H1 (cell line): Measurements from ENCODE around the gene IL36A. TPM values are rescaled to one million over a fixed set of nuclear protein-coding genes. Genes with fewer than 3 reads are reported as not detected.
A peak's percentile ranks its signal among the peaks of the same experiment; 100 is the strongest.

ENCODE experiments used
- CTCF ChIA-PET: fragments of 300-600 bp; sonication (Branson Sonifier 250); formaldehyde crosslinking; loops from one replicate; lab custom pipeline; 2021; ENCODE audit not compliant: partially characterized antibody; lab: Charles Lee
- POLR2A ChIA-PET: fragments of 300-600 bp; sonication (Branson Sonifier 250); formaldehyde crosslinking; loops from one replicate; lab custom pipeline; 2021; ENCODE audit warnings: inconsistent platforms; ENCODE audit not compliant: partially characterized antibody; lab: Charles Lee
- DNase-seq, 2 experiments: peaks; one replicate each; pipeline versions ENCODE4 v3.0.0 to v3.0.0-alpha.2; 2010 to 2022; ENCODE audit warnings: low spot score in 2 of 2, low read depth in 1 of 2, mixed read lengths in 1 of 2
- FAIRE-seq: peaks from 2 replicates; lab custom pipeline; 2011; peaks lifted over from hg19 to GRCh38; lab: Jason Lieb, UNC
- H2AFZ ChIP-seq: 2 replicates; pipeline ENCODE4 v1.8.1; 2012; ENCODE audit warnings: low read length, inconsistent platforms
- H2AK5ac ChIP-seq: 2 replicates; pipeline ENCODE4 v1.6.1; 2013; ENCODE audit warnings: low read depth, low read length
- H2BK120ac ChIP-seq: replicated peaks from 2 replicates; pipeline ENCODE3; 2013; ENCODE audit warnings: low read depth, low read length, inconsistent platforms
- H2BK12ac ChIP-seq: 2 replicates; pipeline ENCODE4 v1.6.1; 2013; ENCODE audit warnings: low read depth, low read length
- H2BK15ac ChIP-seq: 2 replicates; pipeline ENCODE4 v1.6.1; 2013; ENCODE audit warnings: low read length
- H2BK20ac ChIP-seq: 2 replicates; pipeline ENCODE4 v1.6.1; 2013; ENCODE audit warnings: low read length
- H2BK5ac ChIP-seq: 2 replicates; pipeline ENCODE4 v1.6.1; 2013; ENCODE audit warnings: low read depth, low read length
- H3K14ac ChIP-seq: 2 replicates; pipeline ENCODE4 v1.6.1; 2013; ENCODE audit warnings: inconsistent platforms; ENCODE audit not compliant: insufficient read length
- H3K18ac ChIP-seq: 2 replicates; pipeline ENCODE4 v1.6.1; 2013; ENCODE audit warnings: low read length; ENCODE audit errors: extremely low read depth
- H3K23ac ChIP-seq: 2 replicates; pipeline ENCODE4 v1.6.1; 2013; ENCODE audit warnings: inconsistent platforms; ENCODE audit not compliant: insufficient read length
- H3K23me2 ChIP-seq: 2 replicates; pipeline ENCODE4 v1.6.1; 2013; ENCODE audit warnings: low read depth, low read length
- H3K27ac ChIP-seq: 2 replicates; pipeline ENCODE4 v1.6.1; 2011; ENCODE audit warnings: low read depth, low read length, inconsistent platforms
- H3K27me3 ChIP-seq, 4 experiments: replicated peaks in 1 of 4; 1 replicate in 1 of 4; 2 replicates in 3 of 4; pipeline versions ENCODE4 v1.6.1 to v1.8.1; 2011 to 2013; ENCODE audit warnings: low read length in 3 of 4, mild to moderate bottlenecking in 3 of 4, inconsistent platforms in 2 of 4, mixed read lengths in 2 of 4, moderate library complexity in 1 of 4; ENCODE audit not compliant: control insufficient read depth in 3 of 4, insufficient read depth in 3 of 4; ENCODE audit errors: extremely low read depth in 1 of 4
- H3K36me3 ChIP-seq, 4 experiments: 2 replicates each; pipeline versions ENCODE4 v1.6.1 to v1.8.1; 2011 to 2013; ENCODE audit warnings: mild to moderate bottlenecking in 4 of 4, low read length in 3 of 4, moderate library complexity in 2 of 4, control low read depth in 1 of 4, inconsistent platforms in 1 of 4; ENCODE audit not compliant: insufficient read depth in 4 of 4, control insufficient read depth in 2 of 4
- H3K4ac ChIP-seq: replicated peaks from 2 replicates; pipeline ENCODE3; 2013; ENCODE audit warnings: low read length, low read depth, mixed read lengths, inconsistent platforms; ENCODE audit not compliant: insufficient read length
- H3K4me1 ChIP-seq, 4 experiments: replicated peaks in 1 of 4; 1 replicate in 1 of 4; 2 replicates in 3 of 4; pipeline versions ENCODE4 v1.6.1 to v1.8.1; 2011 to 2013; ENCODE audit warnings: low read length in 3 of 4, inconsistent platforms in 2 of 4, mixed read lengths in 1 of 4; ENCODE audit not compliant: insufficient read depth in 4 of 4, control insufficient read depth in 3 of 4
- H3K4me2 ChIP-seq, 2 experiments: 2 replicates each; pipeline versions ENCODE4 v1.6.1 to v1.8.1; 2011 to 2013; ENCODE audit warnings: low read depth in 2 of 2, low read length in 2 of 2, control low read depth in 1 of 2, inconsistent platforms in 1 of 2, mild to moderate bottlenecking in 1 of 2; ENCODE audit not compliant: insufficient read depth in 1 of 2
- H3K4me3 ChIP-seq, 4 experiments: fragments of 200-600, 300-600 bp in 1 of 4; sonication (generic), shearing (Covaris generic), sonication (Bioruptor Twin) in 1 of 4; 2 replicates each; pipeline versions ENCODE4 v1.5.1 to v1.8.1; 2011 to 2016; ENCODE audit warnings: low read length in 4 of 4, low read depth in 3 of 4, control low read depth in 2 of 4, inconsistent platforms in 2 of 4, mild to moderate bottlenecking in 2 of 4, mixed read lengths in 1 of 4, moderate library complexity in 1 of 4; ENCODE audit not compliant: insufficient read depth in 2 of 4; ENCODE audit errors: extremely low read depth in 1 of 4
- H3K56ac ChIP-seq: replicated peaks from 2 replicates; pipeline ENCODE3; 2013; ENCODE audit warnings: low read depth, mild to moderate bottlenecking, mixed read lengths, low read length, inconsistent platforms; ENCODE audit not compliant: insufficient read length
- H3K79me1 ChIP-seq: 2 replicates; pipeline ENCODE4 v1.6.1; 2013; ENCODE audit warnings: low read depth, low read length, control low read depth
- H3K79me2 ChIP-seq, 2 experiments: 2 replicates each; pipeline versions ENCODE4 v1.6.1 to v1.8.1; 2012 to 2013; ENCODE audit warnings: low read length in 2 of 2, mild to moderate bottlenecking in 2 of 2, inconsistent platforms in 1 of 2; ENCODE audit not compliant: insufficient read depth in 2 of 2, control insufficient read depth in 1 of 2
- H3K9ac ChIP-seq, 4 experiments: replicated peaks in 1 of 4; 1 replicate in 1 of 4; 2 replicates in 3 of 4; pipeline versions ENCODE4 v1.6.1 to v1.8.1; 2011 to 2013; ENCODE audit warnings: low read depth in 3 of 4, low read length in 3 of 4, control low read depth in 2 of 4, mild to moderate bottlenecking in 2 of 4, moderate library complexity in 2 of 4, inconsistent platforms in 1 of 4; ENCODE audit errors: extremely low read depth in 1 of 4
- H3K9me3 ChIP-seq, 2 experiments: 2 replicates each; pipeline versions ENCODE4 v1.6.1 to v1.8.1; 2012 to 2013; ENCODE audit warnings: mild to moderate bottlenecking in 2 of 2, moderate library complexity in 2 of 2, control low read depth in 1 of 2, inconsistent platforms in 1 of 2, low read depth in 1 of 2, low read length in 1 of 2, mixed read lengths in 1 of 2; ENCODE audit not compliant: insufficient read depth in 2 of 2
- H4K20me1 ChIP-seq, 2 experiments: replicated peaks in 1 of 2; 2 replicates each; pipeline versions ENCODE3 to v1.8.1; 2011 to 2013; ENCODE audit warnings: inconsistent platforms in 2 of 2, low read length in 2 of 2, mild to moderate bottlenecking in 1 of 2; ENCODE audit not compliant: insufficient read depth in 2 of 2, control insufficient read depth in 1 of 2
- H4K5ac ChIP-seq: 2 replicates; pipeline ENCODE4 v1.6.1; 2013; ENCODE audit warnings: low read length, low read depth, mixed read lengths, inconsistent platforms; ENCODE audit not compliant: insufficient read length
- H4K8ac ChIP-seq: 2 replicates; pipeline ENCODE4 v1.8.0; 2013; ENCODE audit warnings: mild to moderate bottlenecking, moderate library complexity, low read length, inconsistent platforms; ENCODE audit not compliant: insufficient read depth; ENCODE audit errors: extremely low read depth
- H4K91ac ChIP-seq: replicated peaks from 2 replicates; pipeline ENCODE3; 2013; ENCODE audit warnings: low read length, mixed read lengths, inconsistent platforms; ENCODE audit not compliant: insufficient read length
- ASH2L ChIP-seq: fragments of 200-600, 300-600 bp; sonication (generic); IDR thresholded peaks from one replicate; pipeline ENCODE4 v1.7.1; 2017; ENCODE audit warnings: low read length
- CHD2 ChIP-seq: IDR thresholded peaks from 2 replicates; pipeline ENCODE4 v1.6.1; 2012; ENCODE audit warnings: low read length, improper control_type of control experiment
- EGR1 ChIP-seq: IDR thresholded peaks from 2 replicates; pipeline ENCODE4 v1.6.1; 2011; ENCODE audit warnings: low read depth, low read length, borderline replicate concordance
- EP300 ChIP-seq, 2 experiments: IDR thresholded peaks; 1 replicate in 1 of 2; 2 replicates in 1 of 2; pipeline ENCODE4 v1.6.1; 2011 to 2012; ENCODE audit warnings: low read depth in 2 of 2, low read length in 2 of 2, mild to moderate bottlenecking in 2 of 2, borderline replicate concordance in 1 of 2, inconsistent platforms in 1 of 2, moderate library complexity in 1 of 2
- EZH2 ChIP-seq: fragments of 200-600 bp; sonication (generic); IDR thresholded peaks from 2 replicates; pipeline ENCODE4 v1.7.1; 2012; ENCODE audit warnings: low read depth, mild to moderate bottlenecking, moderate library complexity, low read length, inconsistent platforms; ENCODE audit not compliant: severe bottlenecking
- GABPA ChIP-seq: IDR thresholded peaks from 2 replicates; pipeline ENCODE4 v1.6.1; 2011; ENCODE audit warnings: mild to moderate bottlenecking, low read length, moderate library complexity, borderline replicate concordance; ENCODE audit not compliant: insufficient read depth
- GTF2F1 ChIP-seq: IDR thresholded peaks from 2 replicates; pipeline ENCODE4 v1.6.1; 2012; ENCODE audit warnings: low read depth, low read length, improper control_type of control experiment, borderline replicate concordance
- RAD21 ChIP-seq, 2 experiments: IDR thresholded peaks in 1 of 2; conservative IDR thresholded peaks in 1 of 2; 2 replicates each; pipeline ENCODE4 v1.6.1; 2011; ENCODE audit warnings: low read depth in 2 of 2, low read length in 2 of 2, improper control_type of control experiment in 1 of 2, inconsistent platforms in 1 of 2, mild to moderate bottlenecking in 1 of 2, moderate library complexity in 1 of 2
- TAF7 ChIP-seq: optimal IDR thresholded peaks from 2 replicates; pipeline ENCODE3; 2011; ENCODE audit warnings: low read depth, mild to moderate bottlenecking, inconsistent platforms, low read length, moderate library complexity, borderline replicate concordance
- TEAD4 ChIP-seq: IDR thresholded peaks from 2 replicates; pipeline ENCODE4 v1.6.1; 2012; ENCODE audit warnings: low read depth, low read length, inconsistent platforms, mixed read lengths
- WGBS, 2 experiments: shearing (Covaris generic) in 1 of 2; methylation state at CpG; one replicate each; pipeline versions ENCODE4 v1.1.6 to v1.1.7; 2013 to 2015; ENCODE audit warnings: low lambda C conversion rate in 2 of 2, mixed read lengths in 2 of 2, inconsistent platforms in 1 of 2, low coverage in 1 of 2, missing lambda C conversion rate in 1 of 2; ENCODE audit not compliant: insufficient replicate concordance in 2 of 2, insufficient coverage in 1 of 2, insufficient read length in 1 of 2; ENCODE audit errors: extremely low coverage in 1 of 2, missing lambda C conversion rate in 1 of 2; 5-methylcytosine and 5-hydroxymethylcytosine counted together
- polyA plus RNA-seq, 7 experiments: library from polyadenylated mRNA; depleted of rRNA in 3 of 7; stranded (reverse) in 5 of 7; unstranded in 2 of 7; fragments of >200 nt in 5 of 7; fragments of 200-250 nt in 2 of 7; gene quantifications; 1 replicate in 5 of 7; 2 replicates in 1 of 7; 4 replicates in 1 of 7; pipeline versions ENCODE4 v1.2.1 to v1.2.3, GENCODE V29; 2011 to 2013; ENCODE audit warnings: missing spikeins in 2 of 7, mixed read lengths in 2 of 7
- total RNA-seq: library from RNA; stranded (reverse); fragmentation: NEBNext Ultra II Directional; extraction: Animal tissue kit (Norgen Biotek cat#: 25700); gene quantifications from 2 replicates; pipeline ENCODE4 v1.2.1, GENCODE V29; 2021
- TF ChIP-seq, protein P1 (sequence below), 3 experiments: IDR thresholded peaks; 1 replicate in 2 of 3; 2 replicates in 1 of 3; pipeline versions ENCODE4 v1.5.1 to v1.6.1; 2011; ENCODE audit warnings: low read length in 3 of 3, mild to moderate bottlenecking in 3 of 3, inconsistent platforms in 2 of 3, low read depth in 1 of 3, moderate library complexity in 1 of 3; ENCODE audit not compliant: insufficient read depth in 1 of 3; ENCODE audit errors: control extremely low read depth in 1 of 3

IL36A gene
- total and polyA plus RNA-seq, 2 of the 8 experiments (the other 6 are each of a cell fraction or from before 2014, with no cell fraction given), result not detected

DNA sequence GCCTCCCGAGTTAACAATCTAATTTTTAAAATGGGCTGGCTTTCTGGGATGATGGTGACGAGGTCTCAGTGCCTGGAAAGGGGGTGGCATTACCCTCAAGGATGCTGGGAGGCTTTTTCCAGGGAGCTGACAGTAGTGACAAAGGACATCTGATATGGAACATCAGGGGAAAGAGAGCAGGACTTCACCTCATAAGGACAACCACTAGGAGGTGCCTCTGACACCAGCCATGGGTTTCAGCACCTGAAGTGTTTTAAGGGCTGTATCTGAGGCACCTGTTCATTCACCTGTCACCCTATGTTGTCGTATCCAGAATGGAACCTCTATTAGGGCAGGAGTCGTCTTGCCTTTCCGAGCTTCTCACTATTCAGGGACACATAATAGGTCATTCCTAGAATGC lies 36.6 kb downstream of the IL36A start:
- no peaks in the 10 kb centered on the region; a peak in 1 of 7 replicates for H3K27me3 ChIP-seq
- H3K4ac ChIP-seq, result no peak overlapping the region
- H2BK120ac ChIP-seq, result no peak overlapping the region
- H3K79me1 ChIP-seq, result no peaks in the 10 kb centered on the region
- no peak overlapping the region for H4K5ac ChIP-seq
- H4K8ac ChIP-seq, result no peak overlapping the region
- POLR2A ChIA-PET, result no interaction called here
- H3K79me2 ChIP-seq, result no peaks in the 10 kb centered on the region
- no peaks in the 10 kb centered on the region for H3K4me1 ChIP-seq
- H3K27ac ChIP-seq, result no peak overlapping the region
- DNase-seq, result no peak
- H3K18ac ChIP-seq, result no peak overlapping the region
- no peak overlapping the region for H3K23ac ChIP-seq
- H3K23me2 ChIP-seq, result no peaks in the 10 kb centered on the region
- H3K14ac ChIP-seq, result no peak overlapping the region
- no peak overlapping the region for H2BK12ac ChIP-seq
- H4K20me1 ChIP-seq, result no peaks in the 10 kb centered on the region
- H2BK5ac ChIP-seq, result no peak overlapping the region
- H4K91ac ChIP-seq, result no peak overlapping the region
- no peak overlapping the region for H3K56ac ChIP-seq
- 65% methylated on average over 5 of the region's 5 CpGs; no CpG with 5 or more reads in 1 of the 2 experiments for WGBS, 2 experiments
- H3K4me2 ChIP-seq, result no peak overlapping the region
- CTCF ChIA-PET, result interaction anchor here (0.8 to 1.5 kb wide), 6 partner anchors 11 to 329 kb away, joined by 3 to 4 read pairs (median 4); no protein-coding TSS in a partner anchor
- no peak overlapping the region for H3K9ac ChIP-seq
- no peak overlapping the region for H2BK20ac ChIP-seq
- no peak overlapping the region for H3K4me3 ChIP-seq
- no peak overlapping the region for H2AK5ac ChIP-seq
- peaks cover 0 to 2% of the 10 kb centered on the region in 2 experiments; a peak in 2 of 4 replicates for H3K9me3 ChIP-seq
- H3K36me3 ChIP-seq, result no peaks in the 10 kb centered on the region
- peak; percentile 36 for FAIRE-seq
- no peak overlapping the region for H2BK15ac ChIP-seq
- no peak overlapping the region for H2AFZ ChIP-seq
- peak; percentile 37 to 51; a peak in 3 of 4 replicates for TF ChIP-seq RAD21 (IDR thresholded peaks at IDR 0.05 in 1 of 2, conservative IDR thresholded peaks at IDR 0.05 in 1 of 2; ENCODE audit: low read depth in 2 of 2, low read length in 2 of 2)
- TF ChIP-seq EZH2, result no peak
- no peak for TF ChIP-seq ASH2L
- TF ChIP-seq GABPA, result no peak
- no peak for TF ChIP-seq EGR1
- no peak for TF ChIP-seq GTF2F1
- no peak for TF ChIP-seq EP300 (IDR thresholded peaks at IDR 0.05; ENCODE audit: borderline replicate concordance in 1 of 2, low read depth in 2 of 2, low read length in 2 of 2)
- TF ChIP-seq, protein P1, sequence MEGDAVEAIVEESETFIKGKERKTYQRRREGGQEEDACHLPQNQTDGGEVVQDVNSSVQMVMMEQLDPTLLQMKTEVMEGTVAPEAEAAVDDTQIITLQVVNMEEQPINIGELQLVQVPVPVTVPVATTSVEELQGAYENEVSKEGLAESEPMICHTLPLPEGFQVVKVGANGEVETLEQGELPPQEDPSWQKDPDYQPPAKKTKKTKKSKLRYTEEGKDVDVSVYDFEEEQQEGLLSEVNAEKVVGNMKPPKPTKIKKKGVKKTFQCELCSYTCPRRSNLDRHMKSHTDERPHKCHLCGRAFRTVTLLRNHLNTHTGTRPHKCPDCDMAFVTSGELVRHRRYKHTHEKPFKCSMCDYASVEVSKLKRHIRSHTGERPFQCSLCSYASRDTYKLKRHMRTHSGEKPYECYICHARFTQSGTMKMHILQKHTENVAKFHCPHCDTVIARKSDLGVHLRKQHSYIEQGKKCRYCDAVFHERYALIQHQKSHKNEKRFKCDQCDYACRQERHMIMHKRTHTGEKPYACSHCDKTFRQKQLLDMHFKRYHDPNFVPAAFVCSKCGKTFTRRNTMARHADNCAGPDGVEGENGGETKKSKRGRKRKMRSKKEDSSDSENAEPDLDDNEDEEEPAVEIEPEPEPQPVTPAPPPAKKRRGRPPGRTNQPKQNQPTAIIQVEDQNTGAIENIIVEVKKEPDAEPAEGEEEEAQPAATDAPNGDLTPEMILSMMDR (IDR thresholded peaks at IDR 0.05; ENCODE audit: control extremely low read depth in 1 of 3, insufficient read depth in 1 of 3, low read depth in 1 of 3, low read length in 3 of 3), result peak; percentile 21 to 68 (median 42)
- TF ChIP-seq CHD2, result no peak
- TF ChIP-seq TEAD4, result no peak
- TF ChIP-seq TAF7, result no peak
